Urothelium cell line (cell line): ENCODE results near the gene NABP2.
A peak's percentile ranks its signal among the peaks of the same experiment; 100 is the strongest.

Experiments
- DNase-seq: peaks from one replicate; pipeline ENCODE4 v3.0.0; 2011; ENCODE audit warnings: low spot score, mixed read lengths
- FAIRE-seq: peaks from 2 replicates; lab custom pipeline; 2011; peaks lifted over from hg19 to GRCh38; lab: Jason Lieb, UNC

NABP2 gene

GRCh38 chr12:56212361-56212760 lies 11.8 kb upstream of the NABP2 start:
- no peak for DNase-seq
- FAIRE-seq: no peak

GRCh38 chr12:56213878-56214277 lies 10.3 kb upstream of the NABP2 start:
- DNase-seq (no peak), FAIRE-seq (no peak)

- FAIRE-seq (no peak), DNase-seq (no peak)
Measured at GRCh38 chr12:56216461-56216860, 7.7 kb upstream of the NABP2 start.

- FAIRE-seq: no peak
- no peak for DNase-seq
Measured at GRCh38 chr12:56219840-56220239, 4.3 kb upstream of the NABP2 start.

GRCh38 chr12:56220611-56221231 lies 3.4 kb upstream of the NABP2 start:
- no peak for FAIRE-seq
- no peak for DNase-seq

- peak; percentile 62 for DNase-seq
- no peak for FAIRE-seq
Measured at GRCh38 chr12:56221232-56221756, 2.8 kb upstream of the NABP2 start.

- DNase-seq (peak; percentile 98), FAIRE-seq (peak; percentile 78)
Measured at GRCh38 chr12:56221757-56222530, 2.2 kb upstream of the NABP2 start, which contains the start of gene RNF41. RNF41 (minus strand) TSS chr12:56221922; CDS start chr12:56214047, 7,875 bp downstream.

- no peak for DNase-seq
Measured at GRCh38 chr12:56222531-56222895, 1.6 kb upstream of the NABP2 start.

GRCh38 chr12:56223571-56224101 lies 506 bp upstream of the NABP2 start:
- DNase-seq (no peak), FAIRE-seq (no peak)

More at GRCh38 chr12:56222531-56222895, 1.6 kb upstream of the NABP2 start:
- FAIRE-seq: no peak

- DNase-seq: no peak
- FAIRE-seq: no peak
Measured at GRCh38 chr12:56224954-56225353, 812 bp downstream of the NABP2 start.

GRCh38 chr12:56229082-56229481 lies 4.9 kb downstream of the NABP2 start:
- FAIRE-seq (no peak), DNase-seq (no peak)

- FAIRE-seq: no peak
- no peak for DNase-seq
Measured at GRCh38 chr12:56229916-56230431, 5.8 kb downstream of the NABP2 start, which contains the start of gene SLC39A5. SLC39A5 (plus strand) TSS chr12:56230051; CDS start chr12:56231275, 1,224 bp downstream.

GRCh38 chr12:56230432-56231183 lies 6.5 kb downstream of the NABP2 start:
- no peak for DNase-seq
- FAIRE-seq: no peak

- no peak for FAIRE-seq
- no peak for DNase-seq
Measured at GRCh38 chr12:56231184-56231582, 7.0 kb downstream of the NABP2 start.

GRCh38 chr12:56234746-56235436 lies 10.7 kb downstream of the NABP2 start:
- DNase-seq: no peak
- FAIRE-seq: no peak

GRCh38 chr12:56236091-56236490 lies 11.9 kb downstream of the NABP2 start:
- DNase-seq: no peak
- no peak for FAIRE-seq

GRCh38 chr12:56236985-56237384 lies 12.8 kb downstream of the NABP2 start:
- DNase-seq: no peak
- no peak for FAIRE-seq

- DNase-seq (no peak), FAIRE-seq (no peak)
Measured at GRCh38 chr12:56237552-56237951, 13.4 kb downstream of the NABP2 start.

GRCh38 chr12:56241424-56242303 lies 17.5 kb downstream of the NABP2 start:
- FAIRE-seq (peak; percentile 20), DNase-seq (no peak)
